ENCODE measurements around the gene PMFBP1.

The PMFBP1 gene

GRCh38 chr16:72134507-72134906 lies 37.4 kb downstream of the PMFBP1 start:
- no peak overlapping the region for H3K4me3 ChIP-seq (ENCODE audit: low read length)
- no peak for TF ChIP-seq CTCF (conservative IDR thresholded peaks at IDR 0.05; ENCODE audit: low read depth, low read length)
- no peak for DNase-seq (ENCODE audit: low read depth)

GRCh38 chr16:72132726-72133125 lies 39.2 kb downstream of the PMFBP1 start:
- no peak overlapping the region for H3K4me3 ChIP-seq (ENCODE audit: low read length)
- no peak for TF ChIP-seq CTCF (conservative IDR thresholded peaks at IDR 0.05; ENCODE audit: low read depth, low read length)
- no peak for DNase-seq (ENCODE audit: low read depth)

GRCh38 chr16:72131036-72131435 lies 40.9 kb downstream of the PMFBP1 start:
- DNase-seq (ENCODE audit: low read depth), result no peak
- no peak for TF ChIP-seq CTCF (conservative IDR thresholded peaks at IDR 0.05; ENCODE audit: low read depth, low read length)
- no peak overlapping the region for H3K4me3 ChIP-seq (ENCODE audit: low read length)

- H3K4me3 ChIP-seq (ENCODE audit: low read length), result no peak overlapping the region
- DNase-seq (ENCODE audit: low read depth), result no peak
- TF ChIP-seq CTCF (conservative IDR thresholded peaks at IDR 0.05; ENCODE audit: low read depth, low read length), result no peak
These were observed 41.8 kb downstream of the PMFBP1 start for GRCh38 chr16:72129976-72130656.

GRCh38 chr16:72128701-72129100 lies 43.3 kb downstream of the PMFBP1 start:
- H3K4me3 ChIP-seq (ENCODE audit: low read length), result no peak overlapping the region
- TF ChIP-seq CTCF (conservative IDR thresholded peaks at IDR 0.05; ENCODE audit: low read depth, low read length), result no peak
- no peak for DNase-seq (ENCODE audit: low read depth)

GRCh38 chr16:72126429-72126765 lies 45.6 kb downstream of the PMFBP1 start:
- no peak overlapping the region for H3K4me3 ChIP-seq (ENCODE audit: low read length)
- no peak for TF ChIP-seq CTCF (conservative IDR thresholded peaks at IDR 0.05; ENCODE audit: low read depth, low read length)
- DNase-seq (ENCODE audit: low read depth), result no peak

GRCh38 chr16:72125635-72126428 lies 46.1 kb downstream of the PMFBP1 start:
- H3K4me3 ChIP-seq (ENCODE audit: low read length), result no peak overlapping the region
- TF ChIP-seq CTCF (conservative IDR thresholded peaks at IDR 0.05; ENCODE audit: low read depth, low read length), result no peak

More at GRCh38 chr16:72125635-72126428, 46.1 kb downstream of the PMFBP1 start:
- DNase-seq (ENCODE audit: low read depth), result no peak

Measured in retinal pigment epithelial cell (primary cell).